ENCODE measurements around the gene DCUN1D2.

GRCh38 chr13:113510871-113511270 lies 20.4 kb upstream of the DCUN1D2 start:
- TF ChIP-seq, protein P1, sequence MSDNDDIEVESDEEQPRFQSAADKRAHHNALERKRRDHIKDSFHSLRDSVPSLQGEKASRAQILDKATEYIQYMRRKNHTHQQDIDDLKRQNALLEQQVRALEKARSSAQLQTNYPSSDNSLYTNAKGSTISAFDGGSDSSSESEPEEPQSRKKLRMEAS (IDR thresholded peaks at IDR 0.05; ENCODE audit: low read depth, low read length), result no peak
- TF ChIP-seq NFYB (IDR thresholded peaks at IDR 0.05; ENCODE audit: insufficient read depth, low read depth, low read length), result no peak
- TF ChIP-seq CTCF (IDR thresholded peaks at IDR 0.05 in 2 of 3, conservative IDR thresholded peaks at IDR 0.05 in 1 of 3; ENCODE audit: control insufficient read depth in 2 of 3, extremely low read depth in 1 of 3, insufficient read depth in 1 of 3, low read depth in 3 of 3, low read length in 3 of 3), result no peak
- TF ChIP-seq, protein P2, sequence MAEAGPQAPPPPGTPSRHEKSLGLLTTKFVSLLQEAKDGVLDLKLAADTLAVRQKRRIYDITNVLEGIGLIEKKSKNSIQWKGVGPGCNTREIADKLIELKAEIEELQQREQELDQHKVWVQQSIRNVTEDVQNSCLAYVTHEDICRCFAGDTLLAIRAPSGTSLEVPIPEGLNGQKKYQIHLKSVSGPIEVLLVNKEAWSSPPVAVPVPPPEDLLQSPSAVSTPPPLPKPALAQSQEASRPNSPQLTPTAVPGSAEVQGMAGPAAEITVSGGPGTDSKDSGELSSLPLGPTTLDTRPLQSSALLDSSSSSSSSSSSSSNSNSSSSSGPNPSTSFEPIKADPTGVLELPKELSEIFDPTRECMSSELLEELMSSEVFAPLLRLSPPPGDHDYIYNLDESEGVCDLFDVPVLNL (IDR thresholded peaks at IDR 0.05; ENCODE audit: low read depth, low read length), result no peak
- no peak for TF ChIP-seq NR2C1 (IDR thresholded peaks at IDR 0.05)
- TF ChIP-seq CHD2 (IDR thresholded peaks at IDR 0.05; ENCODE audit: borderline replicate concordance, low read depth, low read length), result no peak
- TF ChIP-seq POLR2AphosphoS5 (IDR thresholded peaks at IDR 0.05; ENCODE audit: low read length), result no peak
- no peak for TF ChIP-seq MEF2A (IDR thresholded peaks at IDR 0.05; ENCODE audit: insufficient read depth, low read depth, low read length)
- TF ChIP-seq MYC (IDR thresholded peaks at IDR 0.05; ENCODE audit: insufficient read depth, insufficient read length, insufficient replicate concordance, low read length, severe bottlenecking), result no peak
- TF ChIP-seq CBFB (IDR thresholded peaks at IDR 0.05; ENCODE audit: low read depth), result no peak
